H1 (cell line): ENCODE measurements around the gene INPP5F. TPM values are rescaled to one million over a fixed set of nuclear protein-coding genes. Genes with fewer than 3 reads are reported as not detected.

ENCODE experiments used
- CTCF ChIA-PET: fragments of 300-600 bp; sonication (Branson Sonifier 250); formaldehyde crosslinking; loops from one replicate; lab custom pipeline; 2021; ENCODE audit not compliant: partially characterized antibody; lab: Charles Lee
- POLR2A ChIA-PET: fragments of 300-600 bp; sonication (Branson Sonifier 250); formaldehyde crosslinking; loops from one replicate; lab custom pipeline; 2021; ENCODE audit warnings: inconsistent platforms; ENCODE audit not compliant: partially characterized antibody; lab: Charles Lee
- DNase-seq, 2 experiments: peaks; one replicate each; pipeline versions ENCODE4 v3.0.0 to v3.0.0-alpha.2; 2010 to 2022; ENCODE audit warnings: low spot score in 2 of 2, low read depth in 1 of 2, mixed read lengths in 1 of 2
- FAIRE-seq: peaks from 2 replicates; lab custom pipeline; 2011; peaks lifted over from hg19 to GRCh38; lab: Jason Lieb, UNC
- H2AFZ ChIP-seq: 2 replicates; pipeline ENCODE4 v1.8.1; 2012; ENCODE audit warnings: low read length, inconsistent platforms
- H2AK5ac ChIP-seq: 2 replicates; pipeline ENCODE4 v1.6.1; 2013; ENCODE audit warnings: low read depth, low read length
- H2BK120ac ChIP-seq: replicated peaks from 2 replicates; pipeline ENCODE3; 2013; ENCODE audit warnings: low read depth, low read length, inconsistent platforms
- H2BK12ac ChIP-seq: 2 replicates; pipeline ENCODE4 v1.6.1; 2013; ENCODE audit warnings: low read depth, low read length
- H2BK15ac ChIP-seq: 2 replicates; pipeline ENCODE4 v1.6.1; 2013; ENCODE audit warnings: low read length
- H2BK20ac ChIP-seq: 2 replicates; pipeline ENCODE4 v1.6.1; 2013; ENCODE audit warnings: low read length
- H2BK5ac ChIP-seq: 2 replicates; pipeline ENCODE4 v1.6.1; 2013; ENCODE audit warnings: low read depth, low read length
- H3K14ac ChIP-seq: 2 replicates; pipeline ENCODE4 v1.6.1; 2013; ENCODE audit warnings: inconsistent platforms; ENCODE audit not compliant: insufficient read length
- H3K18ac ChIP-seq: 2 replicates; pipeline ENCODE4 v1.6.1; 2013; ENCODE audit warnings: low read length; ENCODE audit errors: extremely low read depth
- H3K23ac ChIP-seq: 2 replicates; pipeline ENCODE4 v1.6.1; 2013; ENCODE audit warnings: inconsistent platforms; ENCODE audit not compliant: insufficient read length
- H3K23me2 ChIP-seq: 2 replicates; pipeline ENCODE4 v1.6.1; 2013; ENCODE audit warnings: low read depth, low read length
- H3K27ac ChIP-seq: 2 replicates; pipeline ENCODE4 v1.6.1; 2011; ENCODE audit warnings: low read depth, low read length, inconsistent platforms
- H3K27me3 ChIP-seq, 4 experiments: replicated peaks in 1 of 4; 1 replicate in 1 of 4; 2 replicates in 3 of 4; pipeline versions ENCODE4 v1.6.1 to v1.8.1; 2011 to 2013; ENCODE audit warnings: low read length in 3 of 4, mild to moderate bottlenecking in 3 of 4, inconsistent platforms in 2 of 4, mixed read lengths in 2 of 4, moderate library complexity in 1 of 4; ENCODE audit not compliant: control insufficient read depth in 3 of 4, insufficient read depth in 3 of 4; ENCODE audit errors: extremely low read depth in 1 of 4
- H3K36me3 ChIP-seq, 4 experiments: 2 replicates each; pipeline versions ENCODE4 v1.6.1 to v1.8.1; 2011 to 2013; ENCODE audit warnings: mild to moderate bottlenecking in 4 of 4, low read length in 3 of 4, moderate library complexity in 2 of 4, control low read depth in 1 of 4, inconsistent platforms in 1 of 4; ENCODE audit not compliant: insufficient read depth in 4 of 4, control insufficient read depth in 2 of 4
- H3K4ac ChIP-seq: replicated peaks from 2 replicates; pipeline ENCODE3; 2013; ENCODE audit warnings: low read length, low read depth, mixed read lengths, inconsistent platforms; ENCODE audit not compliant: insufficient read length
- H3K4me1 ChIP-seq, 4 experiments: replicated peaks in 1 of 4; 1 replicate in 1 of 4; 2 replicates in 3 of 4; pipeline versions ENCODE4 v1.6.1 to v1.8.1; 2011 to 2013; ENCODE audit warnings: low read length in 3 of 4, inconsistent platforms in 2 of 4, mixed read lengths in 1 of 4; ENCODE audit not compliant: insufficient read depth in 4 of 4, control insufficient read depth in 3 of 4
- H3K4me2 ChIP-seq, 2 experiments: 2 replicates each; pipeline versions ENCODE4 v1.6.1 to v1.8.1; 2011 to 2013; ENCODE audit warnings: low read depth in 2 of 2, low read length in 2 of 2, control low read depth in 1 of 2, inconsistent platforms in 1 of 2, mild to moderate bottlenecking in 1 of 2; ENCODE audit not compliant: insufficient read depth in 1 of 2
- H3K4me3 ChIP-seq, 4 experiments: fragments of 200-600, 300-600 bp in 1 of 4; sonication (generic), shearing (Covaris generic), sonication (Bioruptor Twin) in 1 of 4; 2 replicates each; pipeline versions ENCODE4 v1.5.1 to v1.8.1; 2011 to 2016; ENCODE audit warnings: low read length in 4 of 4, low read depth in 3 of 4, control low read depth in 2 of 4, inconsistent platforms in 2 of 4, mild to moderate bottlenecking in 2 of 4, mixed read lengths in 1 of 4, moderate library complexity in 1 of 4; ENCODE audit not compliant: insufficient read depth in 2 of 4; ENCODE audit errors: extremely low read depth in 1 of 4
- H3K56ac ChIP-seq: replicated peaks from 2 replicates; pipeline ENCODE3; 2013; ENCODE audit warnings: low read depth, mild to moderate bottlenecking, mixed read lengths, low read length, inconsistent platforms; ENCODE audit not compliant: insufficient read length
- H3K79me1 ChIP-seq: 2 replicates; pipeline ENCODE4 v1.6.1; 2013; ENCODE audit warnings: low read depth, low read length, control low read depth
- H3K79me2 ChIP-seq, 2 experiments: 2 replicates each; pipeline versions ENCODE4 v1.6.1 to v1.8.1; 2012 to 2013; ENCODE audit warnings: low read length in 2 of 2, mild to moderate bottlenecking in 2 of 2, inconsistent platforms in 1 of 2; ENCODE audit not compliant: insufficient read depth in 2 of 2, control insufficient read depth in 1 of 2
- H3K9ac ChIP-seq, 4 experiments: replicated peaks in 1 of 4; 1 replicate in 1 of 4; 2 replicates in 3 of 4; pipeline versions ENCODE4 v1.6.1 to v1.8.1; 2011 to 2013; ENCODE audit warnings: low read depth in 3 of 4, low read length in 3 of 4, control low read depth in 2 of 4, mild to moderate bottlenecking in 2 of 4, moderate library complexity in 2 of 4, inconsistent platforms in 1 of 4; ENCODE audit errors: extremely low read depth in 1 of 4
- H3K9me3 ChIP-seq, 2 experiments: 2 replicates each; pipeline versions ENCODE4 v1.6.1 to v1.8.1; 2012 to 2013; ENCODE audit warnings: mild to moderate bottlenecking in 2 of 2, moderate library complexity in 2 of 2, control low read depth in 1 of 2, inconsistent platforms in 1 of 2, low read depth in 1 of 2, low read length in 1 of 2, mixed read lengths in 1 of 2; ENCODE audit not compliant: insufficient read depth in 2 of 2
- H4K20me1 ChIP-seq, 2 experiments: replicated peaks in 1 of 2; 2 replicates each; pipeline versions ENCODE3 to v1.8.1; 2011 to 2013; ENCODE audit warnings: inconsistent platforms in 2 of 2, low read length in 2 of 2, mild to moderate bottlenecking in 1 of 2; ENCODE audit not compliant: insufficient read depth in 2 of 2, control insufficient read depth in 1 of 2
- H4K5ac ChIP-seq: 2 replicates; pipeline ENCODE4 v1.6.1; 2013; ENCODE audit warnings: low read length, low read depth, mixed read lengths, inconsistent platforms; ENCODE audit not compliant: insufficient read length
- H4K8ac ChIP-seq: 2 replicates; pipeline ENCODE4 v1.8.0; 2013; ENCODE audit warnings: mild to moderate bottlenecking, moderate library complexity, low read length, inconsistent platforms; ENCODE audit not compliant: insufficient read depth; ENCODE audit errors: extremely low read depth
- H4K91ac ChIP-seq: replicated peaks from 2 replicates; pipeline ENCODE3; 2013; ENCODE audit warnings: low read length, mixed read lengths, inconsistent platforms; ENCODE audit not compliant: insufficient read length
- BACH1 ChIP-seq: IDR thresholded peaks from 2 replicates; pipeline ENCODE4 v1.6.1; 2012; ENCODE audit warnings: low read length, improper control_type of control experiment
- CBX5 ChIP-seq: fragments of 300-800, 300-1000 bp; sonication (generic); IDR thresholded peaks from 2 replicates; pipeline ENCODE4 v1.7.1; 2016; ENCODE audit warnings: antibody characterized with exemption, low read length, low read depth
- GABPA ChIP-seq: IDR thresholded peaks from 2 replicates; pipeline ENCODE4 v1.6.1; 2011; ENCODE audit warnings: mild to moderate bottlenecking, low read length, moderate library complexity, borderline replicate concordance; ENCODE audit not compliant: insufficient read depth
- MAFK ChIP-seq: IDR thresholded peaks from 2 replicates; pipeline ENCODE4 v1.6.1; 2012; ENCODE audit warnings: low read depth, mild to moderate bottlenecking, improper control_type of control experiment, low read length
- NRF1 ChIP-seq: IDR thresholded peaks from 2 replicates; pipeline ENCODE4 v1.6.1; 2011; ENCODE audit warnings: mild to moderate bottlenecking, low read depth, low read length, improper control_type of control experiment
- POU5F1 ChIP-seq: IDR thresholded peaks from 2 replicates; pipeline ENCODE4 v1.6.1; 2011; ENCODE audit warnings: low read depth, mild to moderate bottlenecking, low read length, moderate library complexity
- SIN3A ChIP-seq, 2 experiments: IDR thresholded peaks in 1 of 2; conservative IDR thresholded peaks in 1 of 2; 2 replicates each; pipeline ENCODE4 v1.6.1; 2011 to 2012; ENCODE audit warnings: low read length in 2 of 2, improper control_type of control experiment in 1 of 2, low read depth in 1 of 2, mild to moderate bottlenecking in 1 of 2
- SIRT6 ChIP-seq: IDR thresholded peaks from one replicate; pipeline ENCODE4 v1.7.1; 2012; ENCODE audit warnings: low read length, inconsistent platforms
- SRF ChIP-seq: IDR thresholded peaks from 2 replicates; pipeline ENCODE4 v1.6.1; 2011; ENCODE audit warnings: mild to moderate bottlenecking, low read depth, low read length, moderate library complexity
- SUZ12 ChIP-seq: fragments of 200-600 bp; sonication (generic); IDR thresholded peaks from 2 replicates; pipeline ENCODE4 v1.6.1; 2012; ENCODE audit warnings: mild to moderate bottlenecking, inconsistent platforms, low read length, moderate library complexity, mixed read lengths
- TAF1 ChIP-seq: IDR thresholded peaks from 2 replicates; pipeline ENCODE4 v1.6.1; 2011; ENCODE audit warnings: mild to moderate bottlenecking, low read depth, low read length
- TEAD4 ChIP-seq: IDR thresholded peaks from 2 replicates; pipeline ENCODE4 v1.6.1; 2012; ENCODE audit warnings: low read depth, low read length, inconsistent platforms, mixed read lengths
- WGBS, 2 experiments: shearing (Covaris generic) in 1 of 2; methylation state at CpG; one replicate each; pipeline versions ENCODE4 v1.1.6 to v1.1.7; 2013 to 2015; ENCODE audit warnings: low lambda C conversion rate in 2 of 2, mixed read lengths in 2 of 2, inconsistent platforms in 1 of 2, low coverage in 1 of 2, missing lambda C conversion rate in 1 of 2; ENCODE audit not compliant: insufficient replicate concordance in 2 of 2, insufficient coverage in 1 of 2, insufficient read length in 1 of 2; ENCODE audit errors: extremely low coverage in 1 of 2, missing lambda C conversion rate in 1 of 2; 5-methylcytosine and 5-hydroxymethylcytosine counted together
- polyA plus RNA-seq, 7 experiments: library from polyadenylated mRNA; depleted of rRNA in 3 of 7; stranded (reverse) in 5 of 7; unstranded in 2 of 7; fragments of >200 nt in 5 of 7; fragments of 200-250 nt in 2 of 7; gene quantifications; 1 replicate in 5 of 7; 2 replicates in 1 of 7; 4 replicates in 1 of 7; pipeline versions ENCODE4 v1.2.1 to v1.2.3, GENCODE V29; 2011 to 2013; ENCODE audit warnings: missing spikeins in 2 of 7, mixed read lengths in 2 of 7
- total RNA-seq: library from RNA; stranded (reverse); fragmentation: NEBNext Ultra II Directional; extraction: Animal tissue kit (Norgen Biotek cat#: 25700); gene quantifications from 2 replicates; pipeline ENCODE4 v1.2.1, GENCODE V29; 2021
- TF ChIP-seq, protein P1 (sequence below): IDR thresholded peaks from 2 replicates; pipeline ENCODE4 v1.6.1; 2012; ENCODE audit warnings: inconsistent platforms

INPP5F gene
- total and polyA plus RNA-seq, 2 of the 8 experiments (the other 6 are each of a cell fraction or from before 2014, with no cell fraction given) = 50.1 to 101 TPM

DNA sequence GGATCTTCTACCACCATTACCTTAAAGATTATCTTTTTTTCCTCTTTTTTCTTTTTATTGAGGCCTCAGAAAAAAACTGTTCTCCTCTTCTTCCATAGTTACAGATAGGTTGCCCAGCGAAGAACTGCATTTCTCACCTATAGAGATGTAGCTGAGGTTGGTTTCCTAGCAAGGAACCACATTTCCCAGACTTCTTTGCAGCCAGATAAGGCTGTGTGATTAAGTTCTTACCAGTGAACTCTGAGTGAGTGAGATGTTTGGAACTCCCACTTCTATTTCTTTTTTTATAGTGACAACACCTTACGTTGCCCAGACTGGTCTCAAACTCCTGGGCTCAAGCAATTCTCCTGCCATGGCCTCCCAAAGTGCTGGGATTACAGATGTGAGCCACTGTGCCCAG is 152.7 kb downstream of the INPP5F start:
- Histone ChIP-seq H4K5ac (no peak overlapping the region), H3K4me2 (no peak overlapping the region), H4K91ac (no peak overlapping the region), H3K4me1 (no peaks in the 10 kb centered on the region), H3K36me3 (no peaks in the 10 kb centered on the region), H3K27me3 (no peaks in the 10 kb centered on the region), H4K20me1 (no peaks in the 10 kb centered on the region), H3K9me3 (no peaks in the 10 kb centered on the region), H2AK5ac (no peak overlapping the region), H3K9ac (no peak overlapping the region), H3K79me1 (no peaks in the 10 kb centered on the region), H2BK15ac (no peak overlapping the region), H2BK120ac (no peak overlapping the region), H4K8ac (no peak overlapping the region), H3K56ac (no peak overlapping the region), H2BK12ac (no peak overlapping the region), H3K4ac (no peak overlapping the region), H3K23me2 (no peaks in the 10 kb centered on the region; the same call in 1 of the 2 replicates), H2AFZ (no peak overlapping the region), H3K79me2 (no peaks in the 10 kb centered on the region), H3K4me3 (no peak overlapping the region), H3K18ac (no peak overlapping the region), H3K23ac (no peak overlapping the region), H2BK5ac (no peak overlapping the region), H2BK20ac (no peak overlapping the region), H3K14ac (no peak overlapping the region), H3K27ac (no peak overlapping the region)
- FAIRE-seq (no peak), DNase-seq (no peak)
- ChIA-PET CTCF (no interaction called here), POLR2A (no interaction called here)
- WGBS, 2 experiments = 88% methylated on average over 2 of the region's 2 CpGs; no CpG with 5 or more reads in 1 of the 2 experiments
- no peak for TF ChIP-seq SRF
- no peak for TF ChIP-seq SUZ12
- no peak for TF ChIP-seq SIRT6
- TF ChIP-seq GABPA = no peak
- TF ChIP-seq BACH1 = no peak
- no peak for TF ChIP-seq SIN3A (conservative IDR thresholded peaks at IDR 0.05 in 1 of 2, IDR thresholded peaks at IDR 0.05 in 1 of 2; ENCODE audit: low read depth in 1 of 2, low read length in 2 of 2)
- no peak for TF ChIP-seq POU5F1
- TF ChIP-seq TAF1 = no peak
- no peak for TF ChIP-seq MAFK
- TF ChIP-seq NRF1 = no peak
- TF ChIP-seq CBX5 = no peak
- TF ChIP-seq TEAD4 = no peak
- TF ChIP-seq, protein P1, sequence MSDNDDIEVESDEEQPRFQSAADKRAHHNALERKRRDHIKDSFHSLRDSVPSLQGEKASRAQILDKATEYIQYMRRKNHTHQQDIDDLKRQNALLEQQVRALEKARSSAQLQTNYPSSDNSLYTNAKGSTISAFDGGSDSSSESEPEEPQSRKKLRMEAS = no peak
